HG03139 (cell line): ENCODE measurements around the gene SV2C.

Source experiments
- ATAC-seq: cut with Tn5 transposase; IDR thresholded peaks from one replicate; pipeline ENCODE4 v1.9.1; 2021; ENCODE audit not compliant: unreplicated experiment

SV2C gene

DNA sequence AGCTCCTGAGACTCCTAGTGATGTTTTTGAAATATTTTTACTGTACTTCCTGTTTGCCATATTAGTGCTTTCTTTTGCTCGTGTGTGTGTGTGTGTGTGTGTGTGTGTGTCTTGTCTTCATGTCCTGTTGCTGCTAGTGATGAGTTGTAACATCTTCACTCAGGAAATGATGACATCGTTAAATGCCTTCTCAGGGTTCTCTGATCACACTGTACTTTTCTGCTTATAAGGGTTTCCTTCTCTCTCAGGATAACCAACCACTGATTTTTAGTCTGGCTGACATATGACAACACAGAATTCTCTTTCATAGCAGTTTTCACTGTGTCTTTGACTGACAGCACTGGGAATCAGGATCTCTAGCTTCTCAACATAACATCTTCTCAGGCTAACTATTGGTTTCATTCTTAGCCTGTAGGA, 16.1 kb downstream of the SV2C start:
- no peak for ATAC-seq

- ATAC-seq, result no peak
These were observed 16.6 kb downstream of the SV2C start for GRCh38 chr5:76099756-76100155.

DNA sequence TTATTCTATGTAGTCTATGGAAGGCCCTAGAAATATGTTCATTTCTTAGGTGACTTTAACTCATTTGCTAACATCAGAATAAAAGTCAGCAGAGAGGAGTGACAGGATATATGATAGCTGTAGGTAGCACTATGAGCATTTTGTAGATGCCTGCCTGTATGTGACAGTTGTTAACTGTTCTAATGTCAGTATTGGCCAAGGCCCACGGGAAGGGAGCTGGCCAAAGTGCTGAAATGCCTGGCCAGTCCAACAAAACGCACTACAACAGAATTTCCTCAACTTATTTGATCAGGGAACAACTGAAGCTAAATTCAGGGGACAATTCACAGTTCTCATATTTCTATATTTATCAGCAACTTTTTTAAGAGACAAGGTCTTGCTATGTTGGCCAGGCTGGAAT, 20.8 kb downstream of the SV2C start:
- no peak for ATAC-seq

GRCh38 chr5:76106149-76106548, 23.0 kb downstream of the SV2C start:
- ATAC-seq, result no peak

- no peak for ATAC-seq
These were observed 28.4 kb downstream of the SV2C start for GRCh38 chr5:76111477-76112174.

DNA sequence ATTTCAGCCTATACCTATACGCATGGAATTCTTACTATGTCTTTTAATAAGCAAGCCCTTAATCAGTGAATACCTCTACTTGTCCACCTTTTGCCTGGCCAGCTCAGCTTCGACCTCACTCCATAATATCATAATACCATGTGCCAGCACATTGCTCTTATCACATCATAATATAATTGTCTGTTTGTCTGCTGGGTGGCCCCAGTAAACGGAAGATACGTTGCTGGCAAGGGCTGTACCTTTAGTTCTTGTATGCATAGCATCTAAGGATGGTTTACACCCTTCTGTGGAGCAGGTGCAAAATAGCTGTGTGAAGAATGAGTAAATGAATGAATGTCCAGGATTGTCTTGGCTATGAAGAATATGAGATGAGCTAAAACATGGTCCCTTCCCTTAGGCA, 29.9 kb downstream of the SV2C start:
- no peak for ATAC-seq

- ATAC-seq, result no peak
These were observed 31.1 kb downstream of the SV2C start for GRCh38 chr5:76114179-76114851.

DNA sequence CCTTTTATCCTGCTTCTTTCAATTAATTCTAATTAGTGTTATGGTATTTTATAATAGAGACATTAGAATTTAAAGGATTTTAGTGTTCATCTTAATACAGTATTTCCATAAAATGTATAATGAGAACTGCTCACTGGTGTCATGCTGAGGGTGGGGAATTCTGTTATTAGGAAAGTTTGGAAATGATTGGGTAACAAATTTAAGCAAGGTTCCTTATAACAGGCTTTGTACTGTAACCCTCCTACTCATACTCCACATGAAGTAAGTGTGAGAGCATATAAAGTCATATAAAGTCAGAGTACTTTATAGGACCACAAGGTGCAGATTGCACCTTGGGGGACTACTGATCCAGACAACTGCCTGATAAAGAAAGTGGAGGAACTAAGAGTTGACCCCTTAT, 42.2 kb downstream of the SV2C start:
- ATAC-seq, result no peak

DNA sequence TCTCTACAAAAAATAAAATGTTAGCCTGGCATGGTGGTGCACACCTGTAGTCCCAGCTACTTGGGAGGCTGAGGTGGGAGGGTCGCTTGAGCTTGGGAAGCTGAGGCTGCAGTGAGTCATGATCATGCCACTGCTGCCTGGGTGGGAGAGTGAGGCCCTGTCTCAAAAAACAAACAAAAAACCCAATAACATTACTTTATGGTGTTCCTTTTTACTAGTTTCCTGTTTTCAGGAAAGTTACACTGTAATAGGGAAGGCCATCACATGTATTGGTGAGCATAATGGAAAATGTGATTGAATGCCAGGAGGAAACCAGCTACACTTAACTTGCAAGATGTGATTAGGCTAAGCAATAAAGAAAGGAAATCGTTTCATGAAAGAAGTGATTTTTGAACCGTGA, 42.7 kb downstream of the SV2C start:
- ATAC-seq, result no peak

GRCh38 chr5:76134003-76134402, 50.8 kb downstream of the SV2C start:
- no peak for ATAC-seq

GRCh38 chr5:76134646-76135045, 51.5 kb downstream of the SV2C start:
- ATAC-seq, result no peak

GRCh38 chr5:76137887-76138542, 54.8 kb downstream of the SV2C start:
- ATAC-seq, result no peak

- no peak for ATAC-seq
These were observed 60.7 kb downstream of the SV2C start for GRCh38 chr5:76143884-76144283.

DNA sequence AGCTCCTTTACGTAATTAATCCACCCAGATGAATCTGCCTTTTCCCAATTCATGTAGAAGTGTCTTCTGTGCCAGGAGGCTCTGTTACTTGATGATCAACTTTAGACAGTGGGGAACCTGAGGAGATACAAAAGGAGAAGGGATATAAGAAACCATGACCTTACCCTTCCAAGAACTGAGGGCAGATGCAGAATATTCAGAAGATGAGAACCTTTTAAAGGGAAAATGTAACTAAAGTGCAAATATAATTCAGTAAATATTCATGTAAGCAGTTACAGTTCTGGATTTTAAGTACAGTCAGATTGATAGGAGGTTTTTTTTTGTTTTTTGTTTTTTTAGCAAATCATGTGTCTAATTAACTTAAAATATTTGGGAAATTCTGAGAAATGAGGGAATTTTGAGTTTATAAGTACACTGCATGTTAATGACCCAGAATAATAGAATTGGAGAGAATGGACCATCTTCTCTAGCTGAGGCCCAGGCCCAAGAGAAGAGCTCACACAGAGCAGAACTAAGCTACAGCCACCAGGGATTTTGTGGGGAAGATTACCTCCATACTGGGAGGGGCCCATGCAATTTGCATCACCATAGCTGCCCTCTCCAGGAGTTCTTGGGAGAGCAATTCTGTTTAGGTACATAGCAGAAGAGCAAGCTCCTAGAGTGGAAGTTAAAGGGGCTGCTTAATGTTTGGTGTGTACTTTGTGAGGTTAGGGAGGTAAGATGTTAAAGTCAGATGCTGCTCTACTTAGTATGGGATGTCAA, 61.5 kb downstream of the SV2C start:
- ATAC-seq, result no peak

DNA sequence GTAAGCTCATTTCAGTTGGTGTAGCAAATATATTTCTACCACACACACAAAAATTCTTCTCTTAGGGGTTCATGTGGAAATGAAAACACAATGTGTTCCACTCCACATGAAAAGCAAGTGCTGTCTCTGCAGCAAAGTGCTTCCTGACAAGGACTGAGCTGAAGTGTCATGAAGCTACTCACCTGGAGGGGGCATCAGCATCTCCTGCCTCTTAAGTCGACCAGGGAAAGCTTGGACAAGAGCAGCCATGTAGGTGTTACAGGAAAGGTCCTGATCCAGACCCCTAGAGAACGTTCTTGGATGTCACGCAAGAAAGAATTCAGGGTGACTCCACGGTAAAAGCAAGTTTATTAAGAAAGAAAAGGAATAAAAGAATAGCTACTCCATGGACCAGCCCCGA, 62.8 kb downstream of the SV2C start:
- no peak for ATAC-seq

DNA sequence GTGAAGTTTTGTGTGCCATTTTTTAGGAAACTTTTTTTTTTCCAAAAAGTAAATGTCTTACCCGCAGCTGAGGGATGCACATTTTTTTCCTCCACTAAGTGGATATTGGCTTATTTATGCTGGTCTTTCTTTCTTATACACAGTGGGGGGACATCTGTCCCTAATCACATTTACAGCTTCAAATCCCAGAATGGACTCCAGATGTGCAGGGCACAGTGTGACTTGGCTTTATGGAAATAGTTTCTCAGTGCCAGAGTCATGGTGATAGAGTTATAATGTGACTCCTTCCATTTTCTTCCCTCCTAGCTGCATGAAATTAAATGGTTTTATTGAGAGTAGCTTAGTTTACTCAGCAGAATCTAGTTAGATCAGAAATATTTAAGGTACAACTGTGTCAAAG, 66.5 kb downstream of the SV2C start:
- no peak for ATAC-seq

GRCh38 chr5:76152161-76152560, 69.0 kb downstream of the SV2C start:
- ATAC-seq, result no peak

DNA sequence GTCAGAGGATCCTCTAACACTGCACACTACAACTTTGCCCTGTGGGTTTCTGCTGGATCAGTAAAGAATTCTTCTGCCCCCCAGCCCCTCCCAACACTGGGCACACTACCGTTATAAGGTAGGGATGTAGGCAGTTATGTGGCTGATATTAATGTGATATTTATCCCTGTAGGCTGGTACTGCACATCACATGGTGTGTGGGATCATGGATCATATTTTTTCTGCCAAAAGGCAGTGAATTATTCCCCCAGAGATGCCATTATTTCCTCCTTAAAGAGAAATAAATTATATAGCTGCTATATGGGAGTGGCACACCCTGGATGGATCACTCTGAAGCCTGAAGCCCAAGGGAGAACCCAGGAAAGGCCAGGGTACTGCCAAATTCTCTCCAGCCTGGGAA, 69.5 kb downstream of the SV2C start:
- no peak for ATAC-seq

DNA sequence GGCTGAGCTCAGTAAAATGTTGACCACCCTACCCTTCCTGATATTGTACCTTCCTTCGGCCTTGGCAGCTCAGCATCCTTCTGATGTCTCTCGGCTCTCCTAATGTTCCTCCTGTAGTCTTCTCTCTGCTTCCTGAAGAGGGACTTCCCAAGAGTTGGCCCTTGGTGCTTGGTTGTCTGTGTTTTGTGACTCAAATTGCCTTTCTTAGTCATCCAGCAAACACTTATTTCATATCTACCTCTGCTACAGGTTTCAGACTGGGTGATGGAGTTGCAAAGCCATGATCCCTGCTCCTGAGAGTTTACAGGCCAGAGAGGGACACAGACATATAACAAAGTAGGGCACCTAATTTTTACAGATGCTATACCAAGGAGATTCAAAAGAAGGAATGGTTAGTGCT, 70.1 kb downstream of the SV2C start:
- ATAC-seq, result no peak

DNA sequence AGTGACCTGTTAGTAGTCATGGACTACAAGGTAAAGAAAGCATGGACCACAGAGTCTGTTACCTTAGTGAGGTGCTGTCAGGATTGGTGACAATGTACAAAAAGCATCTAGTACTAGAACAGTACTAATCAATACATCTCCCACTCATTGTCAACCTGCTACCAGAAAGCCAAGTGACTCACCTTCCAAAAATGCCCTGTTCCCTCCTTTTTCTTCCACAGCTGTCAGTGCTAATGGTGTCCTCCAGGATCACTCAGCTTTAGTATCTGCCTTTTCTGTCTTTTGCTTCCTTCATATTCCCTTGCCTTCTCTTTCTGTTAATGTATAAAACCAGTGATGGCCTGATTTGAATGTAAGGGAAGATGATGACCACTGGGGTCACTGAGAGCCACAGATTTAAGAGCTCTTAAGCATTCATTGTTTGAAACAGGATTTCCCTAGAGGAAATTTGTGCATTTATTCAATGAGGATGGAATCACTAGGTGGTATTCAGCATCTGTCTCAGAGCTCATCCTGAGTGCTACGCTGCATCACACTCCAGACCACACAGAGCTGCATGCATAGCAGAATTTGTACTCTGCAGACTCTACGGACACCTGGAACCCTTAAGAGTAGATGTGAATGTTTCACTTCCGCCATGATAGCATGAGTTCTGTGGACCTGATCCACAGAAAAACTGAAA, 71.0 kb downstream of the SV2C start:
- no peak for ATAC-seq

DNA sequence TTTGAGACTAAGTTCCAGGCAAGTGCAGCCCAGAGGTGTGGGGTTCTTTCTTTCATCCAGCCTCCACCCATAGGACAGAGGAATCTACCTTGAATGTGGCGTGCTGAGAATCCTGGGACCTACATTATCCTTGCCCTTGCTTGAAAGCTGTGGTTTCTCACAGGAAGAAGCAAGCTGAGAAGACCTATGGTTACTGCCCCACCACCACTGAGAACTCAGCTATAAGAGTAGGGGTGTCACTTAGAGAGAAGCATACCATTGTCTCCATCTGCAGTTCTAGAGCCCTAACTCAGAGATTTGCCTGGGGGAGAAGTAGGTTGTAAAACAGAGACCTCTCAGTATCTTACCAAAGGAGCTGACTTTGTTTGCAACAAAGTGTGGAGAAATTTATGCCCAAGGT, 72.4 kb downstream of the SV2C start:
- no peak for ATAC-seq
